Right atrium auricular region (tissue), 2 donors: ENCODE results near the gene SMARCA1. TPM values are rescaled to one million over a fixed set of nuclear protein-coding genes. Genes with fewer than 3 reads are reported as not detected.

Experiments
- DNase-seq: peaks from one replicate; pipeline ENCODE4 v3.0.0-alpha.2; 2019; ENCODE audit warnings: low spot score
- H3K27ac ChIP-seq, 2 donors: fragments of 200-600 bp; sonication (generic); 1 replicate in 1 of 2; 2 replicates in 1 of 2; pipeline ENCODE4 v1.5.1; 2016 to 2019
- H3K27me3 ChIP-seq, 2 donors: fragments of 200-600 bp; sonication (generic); one replicate each; pipeline versions ENCODE4 v1.5.1 to v1.6.0; 2017 to 2019
- H3K36me3 ChIP-seq: fragments of 200-600 bp; sonication (generic); one replicate; pipeline ENCODE4 v1.5.1; 2016
- H3K4me1 ChIP-seq, 2 donors: fragments of 200-600 bp; sonication (generic); one replicate each; pipeline versions ENCODE4 v1.5.1 to v1.6.0; 2017 to 2019
- H3K4me3 ChIP-seq, 2 donors: fragments of 200-600 bp; sonication (generic); 1 replicate in 1 of 2; 2 replicates in 1 of 2; pipeline ENCODE4 v1.5.1; 2017 to 2019; ENCODE audit warnings: mild to moderate bottlenecking in 1 of 2, moderate library complexity in 1 of 2
- H3K9me3 ChIP-seq, 2 donors: fragments of 200-600 bp; sonication (generic); one replicate each; pipeline ENCODE4 v1.5.1; 2019
- total RNA-seq, 2 donors: library from RNA; depleted of rRNA; stranded (reverse); fragments of >200 nt; gene quantifications; one replicate each; pipeline ENCODE4 v1.1.0, GENCODE V29; 2016
- TF ChIP-seq, protein P1 (sequence below), 2 donors: fragments of 200-600 bp; sonication (generic); IDR thresholded peaks; one replicate each; pipeline ENCODE4 v1.5.1; 2019; ENCODE audit warnings: antibody characterized with exemption in 2 of 2

The SMARCA1 gene
- total RNA-seq, 2 donors from 2014 or later = 24.1 to 35.2 TPM

GRCh38 chrX:129404670-129405008 lies 118.7 kb downstream of the SMARCA1 start:
- no peaks in the 10 kb centered on the region for H3K9me3 ChIP-seq
- DNase-seq = no peak
- TF ChIP-seq, protein P1, sequence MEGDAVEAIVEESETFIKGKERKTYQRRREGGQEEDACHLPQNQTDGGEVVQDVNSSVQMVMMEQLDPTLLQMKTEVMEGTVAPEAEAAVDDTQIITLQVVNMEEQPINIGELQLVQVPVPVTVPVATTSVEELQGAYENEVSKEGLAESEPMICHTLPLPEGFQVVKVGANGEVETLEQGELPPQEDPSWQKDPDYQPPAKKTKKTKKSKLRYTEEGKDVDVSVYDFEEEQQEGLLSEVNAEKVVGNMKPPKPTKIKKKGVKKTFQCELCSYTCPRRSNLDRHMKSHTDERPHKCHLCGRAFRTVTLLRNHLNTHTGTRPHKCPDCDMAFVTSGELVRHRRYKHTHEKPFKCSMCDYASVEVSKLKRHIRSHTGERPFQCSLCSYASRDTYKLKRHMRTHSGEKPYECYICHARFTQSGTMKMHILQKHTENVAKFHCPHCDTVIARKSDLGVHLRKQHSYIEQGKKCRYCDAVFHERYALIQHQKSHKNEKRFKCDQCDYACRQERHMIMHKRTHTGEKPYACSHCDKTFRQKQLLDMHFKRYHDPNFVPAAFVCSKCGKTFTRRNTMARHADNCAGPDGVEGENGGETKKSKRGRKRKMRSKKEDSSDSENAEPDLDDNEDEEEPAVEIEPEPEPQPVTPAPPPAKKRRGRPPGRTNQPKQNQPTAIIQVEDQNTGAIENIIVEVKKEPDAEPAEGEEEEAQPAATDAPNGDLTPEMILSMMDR (IDR thresholded peaks at IDR 0.05) = no peak

DNA sequence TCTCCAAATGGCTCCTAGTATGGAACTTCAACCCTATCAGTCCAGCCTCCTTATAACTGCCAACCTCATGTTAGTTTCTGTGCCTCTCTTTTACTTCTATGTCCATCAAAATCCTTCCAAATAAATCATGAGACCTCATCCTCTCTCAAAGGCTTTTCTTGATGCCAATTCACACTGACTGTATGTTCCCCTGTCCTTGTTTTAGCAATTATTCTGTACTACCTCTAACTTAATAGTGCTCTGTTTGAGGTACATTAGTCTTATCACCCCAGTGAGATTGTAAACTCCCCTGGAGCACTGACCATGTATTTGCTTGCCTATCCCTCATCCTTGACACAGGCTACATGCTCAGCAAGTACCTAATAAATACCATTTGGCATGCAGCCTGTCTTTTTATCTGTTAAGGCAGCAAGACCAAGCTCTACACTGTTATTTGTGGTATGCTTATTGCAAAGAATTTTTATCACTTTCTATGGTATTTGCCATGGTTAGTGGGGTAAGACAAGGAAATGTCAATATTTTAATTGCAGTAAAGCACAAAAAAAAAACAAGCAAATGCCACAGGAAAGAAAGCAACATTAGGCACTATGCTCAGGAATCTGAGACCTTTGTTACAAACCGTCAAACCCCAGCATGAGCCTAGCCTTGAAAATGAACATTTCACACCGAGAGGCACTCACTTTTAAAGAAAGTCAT lies 119.2 kb downstream of the SMARCA1 start:
- TF ChIP-seq, protein P1 (IDR thresholded peaks at IDR 0.05) = no peak
- no peaks in the 10 kb centered on the region for H3K9me3 ChIP-seq
- H3K27ac ChIP-seq = no peak overlapping the region

More at GRCh38 chrX:129404670-129405008, 118.7 kb downstream of the SMARCA1 start:
- Histone ChIP-seq H3K4me3 (no peak overlapping the region), H3K4me1 (no peaks in the 10 kb centered on the region), H3K36me3 (no peaks in the 10 kb centered on the region), H3K27ac (no peak overlapping the region), H3K27me3 (no peaks in the 10 kb centered on the region)

More for the DNA sequence above, 119.2 kb downstream of the SMARCA1 start:
- H3K27me3 ChIP-seq = no peaks in the 10 kb centered on the region
- no peak overlapping the region for H3K4me3 ChIP-seq
- DNase-seq = no peak
- no peaks in the 10 kb centered on the region for H3K36me3 ChIP-seq
- H3K4me1 ChIP-seq = no peaks in the 10 kb centered on the region

Other genes with a start within 250 kb of the SMARCA1 start
- gene OCRL, start 16.8 kb upstream of the SMARCA1 start, total RNA-seq = 10 to 100 TPM; 10.6 to 12.6 TPM
- 1 to 10 TPM; 2.1 to 2.3 TPM for gene APLN, start 131.5 kb upstream of the SMARCA1 start, total RNA-seq
- gene XPNPEP2, start 215.5 kb upstream of the SMARCA1 start, total RNA-seq = 1 to 10 TPM; 2.0 to 3.5 TPM